ENCODE measurements around the gene PPM1N. TPM values are rescaled to one million over a fixed set of nuclear protein-coding genes. Genes with fewer than 3 reads are reported as not detected.
A peak's percentile ranks its signal among the peaks of the same experiment; 100 is the strongest.

The PPM1N gene, protein sequence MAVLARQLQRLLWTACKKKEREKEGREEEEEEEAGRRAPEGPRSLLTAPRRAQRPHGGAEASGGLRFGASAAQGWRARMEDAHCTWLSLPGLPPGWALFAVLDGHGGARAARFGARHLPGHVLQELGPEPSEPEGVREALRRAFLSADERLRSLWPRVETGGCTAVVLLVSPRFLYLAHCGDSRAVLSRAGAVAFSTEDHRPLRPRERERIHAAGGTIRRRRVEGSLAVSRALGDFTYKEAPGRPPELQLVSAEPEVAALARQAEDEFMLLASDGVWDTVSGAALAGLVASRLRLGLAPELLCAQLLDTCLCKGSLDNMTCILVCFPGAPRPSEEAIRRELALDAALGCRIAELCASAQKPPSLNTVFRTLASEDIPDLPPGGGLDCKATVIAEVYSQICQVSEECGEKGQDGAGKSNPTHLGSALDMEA
- 1 to 10 TPM in 1 of 2 donors, under 1 TPM in 1; 0.47 to 1.0 TPM for total RNA-seq
- long read RNA-seq, partial matches to known transcripts: 0 of 1 reads
- long read RNA-seq, other reads (novel, unspliced or antisense): 1 of 1 reads

DNA sequence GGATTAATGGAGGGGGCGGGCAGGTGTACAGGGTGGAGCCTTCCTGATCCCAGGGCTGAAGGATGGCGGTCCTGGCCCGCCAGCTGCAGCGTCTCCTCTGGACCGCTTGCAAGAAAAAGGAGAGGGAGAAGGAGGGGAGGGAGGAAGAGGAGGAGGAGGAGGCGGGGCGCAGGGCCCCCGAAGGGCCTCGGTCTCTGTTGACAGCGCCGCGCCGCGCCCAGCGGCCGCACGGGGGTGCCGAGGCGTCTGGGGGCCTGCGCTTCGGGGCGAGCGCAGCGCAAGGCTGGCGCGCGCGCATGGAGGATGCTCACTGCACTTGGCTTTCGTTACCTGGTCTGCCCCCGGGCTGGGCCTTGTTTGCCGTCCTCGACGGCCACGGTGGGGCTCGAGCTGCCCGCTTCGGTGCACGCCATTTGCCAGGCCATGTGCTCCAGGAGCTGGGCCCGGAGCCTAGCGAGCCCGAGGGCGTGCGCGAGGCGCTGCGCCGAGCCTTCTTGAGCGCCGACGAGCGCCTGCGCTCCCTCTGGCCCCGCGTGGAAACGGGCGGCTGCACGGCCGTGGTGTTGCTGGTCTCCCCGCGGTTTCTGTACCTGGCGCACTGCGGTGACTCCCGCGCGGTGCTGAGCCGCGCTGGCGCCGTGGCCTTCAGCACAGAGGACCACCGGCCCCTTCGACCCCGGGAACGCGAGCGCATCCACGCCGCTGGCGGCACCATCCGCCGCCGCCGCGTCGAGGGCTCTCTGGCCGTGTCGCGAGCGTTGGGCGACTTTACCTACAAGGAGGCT is at the start of gene PPM1N:
PPM1N (plus strand) TSS at position 33 of the 785 bp plus-strand sequence; CDS start at position 63, 30 bp downstream.
- ATAC-seq (peak in 1 of 2 donors; percentile 5), DNase-seq (no peak)
- intact Hi-C loops (cut with DNase I): no loop called here

DNA sequence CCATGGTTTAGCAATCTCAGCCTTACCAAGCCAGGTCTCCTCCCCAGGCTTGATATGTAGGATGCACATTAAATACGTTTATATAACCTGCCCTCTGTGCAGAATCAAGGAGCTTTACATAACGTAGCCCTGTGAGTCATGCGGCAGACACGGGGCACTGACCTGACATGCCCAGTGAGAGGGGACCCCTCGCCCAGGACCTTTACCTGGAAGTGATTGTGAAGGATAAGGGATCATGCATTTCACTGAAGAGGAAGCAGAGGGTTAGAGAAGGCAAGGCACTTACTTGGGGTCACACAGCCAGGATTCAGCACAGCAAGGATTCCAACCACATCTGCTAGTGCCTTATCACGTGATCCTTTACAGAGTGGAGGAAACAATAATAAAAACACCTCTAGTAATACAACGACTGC is 49.4 kb upstream of the PPM1N start:
- no peak for ATAC-seq
- DNase-seq: no peak
- intact Hi-C loops (cut with DNase I): no loop called here

DNA sequence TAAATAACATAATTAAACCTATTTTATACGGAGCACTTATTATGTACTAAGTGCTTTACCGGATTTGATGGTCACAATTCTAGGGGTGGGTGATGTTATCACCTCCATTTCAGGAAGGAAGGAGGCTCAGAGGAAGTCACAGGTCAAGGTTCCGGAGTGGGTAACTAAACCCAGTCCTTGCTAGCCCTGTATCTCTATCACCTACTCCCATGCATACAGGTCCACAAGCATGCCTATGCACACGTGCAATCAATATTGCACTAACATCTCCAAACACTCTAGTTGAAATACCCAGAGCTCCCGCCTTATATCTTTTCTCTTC is 48.3 kb upstream of the PPM1N start:
- intact Hi-C loops (cut with DNase I): no loop called here
- no peak for DNase-seq
- ATAC-seq: peak in 1 of 2 donors; percentile 1

DNA sequence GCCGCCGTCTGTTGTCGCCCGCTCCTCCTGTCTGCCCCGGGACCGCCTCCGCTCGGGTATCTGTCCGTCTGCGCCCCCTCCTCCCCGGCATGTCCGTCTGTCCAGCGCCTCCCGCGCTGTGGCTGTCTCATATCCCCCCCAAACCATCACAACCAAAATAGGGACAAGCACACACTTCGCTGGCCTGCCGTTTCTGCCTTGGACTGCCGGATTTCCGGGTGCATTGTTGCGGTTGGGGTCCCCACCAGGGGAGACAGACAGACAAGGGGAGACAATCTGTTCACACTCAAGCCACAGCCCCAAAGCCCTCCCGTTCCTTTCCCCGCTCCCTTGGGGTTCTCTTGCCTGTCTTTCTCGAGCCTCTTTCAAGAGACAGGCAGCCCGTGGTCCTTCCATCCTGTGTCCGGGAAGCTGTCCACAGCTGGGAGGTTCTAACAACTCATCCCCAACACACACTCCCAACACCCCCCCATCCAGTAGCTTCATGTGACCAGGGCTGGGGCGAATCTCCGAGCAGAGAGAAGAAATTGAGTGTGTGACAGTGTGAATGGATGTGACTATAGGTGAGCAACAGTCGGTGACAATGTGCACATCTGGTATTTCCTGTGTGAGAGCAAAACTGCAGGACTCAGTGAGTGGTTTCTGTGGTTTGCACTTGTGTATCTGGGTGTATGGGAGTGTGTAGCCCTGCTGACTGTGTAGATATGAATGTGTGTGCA is 47.0 kb upstream of the PPM1N start:
- intact Hi-C loops (cut with DNase I): no loop called here
- DNase-seq (no peak), ATAC-seq (peak; percentile 7 to 15)

DNA sequence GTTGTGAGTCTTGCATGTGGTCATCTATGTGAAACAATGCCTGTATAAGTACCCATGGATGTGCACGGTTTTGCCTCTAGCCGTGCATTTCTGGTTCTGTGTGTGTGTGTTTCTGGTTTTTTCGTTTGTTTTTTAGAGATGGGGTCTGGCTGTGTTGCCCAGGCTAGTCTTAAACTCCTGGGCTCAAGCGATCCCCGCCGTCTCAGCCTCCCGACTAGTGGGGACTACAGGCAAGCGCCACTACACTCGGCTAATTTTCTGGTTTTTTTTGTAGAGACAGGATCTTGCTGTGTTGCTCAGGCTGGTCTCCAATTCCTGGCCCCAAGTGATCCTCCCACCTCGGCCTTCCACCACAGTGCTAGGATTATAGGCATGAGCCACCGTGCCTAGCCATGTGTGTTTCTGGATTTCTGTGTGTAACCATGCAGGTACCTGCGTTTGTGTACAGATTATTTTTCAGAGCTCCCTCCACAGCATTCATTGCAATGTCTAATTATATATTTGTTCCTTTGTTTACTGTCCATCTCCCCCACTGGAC is 46.3 kb upstream of the PPM1N start:
- DNase-seq: no peak
- no peak for ATAC-seq
- intact Hi-C loops (cut with DNase I): no loop called here

DNA sequence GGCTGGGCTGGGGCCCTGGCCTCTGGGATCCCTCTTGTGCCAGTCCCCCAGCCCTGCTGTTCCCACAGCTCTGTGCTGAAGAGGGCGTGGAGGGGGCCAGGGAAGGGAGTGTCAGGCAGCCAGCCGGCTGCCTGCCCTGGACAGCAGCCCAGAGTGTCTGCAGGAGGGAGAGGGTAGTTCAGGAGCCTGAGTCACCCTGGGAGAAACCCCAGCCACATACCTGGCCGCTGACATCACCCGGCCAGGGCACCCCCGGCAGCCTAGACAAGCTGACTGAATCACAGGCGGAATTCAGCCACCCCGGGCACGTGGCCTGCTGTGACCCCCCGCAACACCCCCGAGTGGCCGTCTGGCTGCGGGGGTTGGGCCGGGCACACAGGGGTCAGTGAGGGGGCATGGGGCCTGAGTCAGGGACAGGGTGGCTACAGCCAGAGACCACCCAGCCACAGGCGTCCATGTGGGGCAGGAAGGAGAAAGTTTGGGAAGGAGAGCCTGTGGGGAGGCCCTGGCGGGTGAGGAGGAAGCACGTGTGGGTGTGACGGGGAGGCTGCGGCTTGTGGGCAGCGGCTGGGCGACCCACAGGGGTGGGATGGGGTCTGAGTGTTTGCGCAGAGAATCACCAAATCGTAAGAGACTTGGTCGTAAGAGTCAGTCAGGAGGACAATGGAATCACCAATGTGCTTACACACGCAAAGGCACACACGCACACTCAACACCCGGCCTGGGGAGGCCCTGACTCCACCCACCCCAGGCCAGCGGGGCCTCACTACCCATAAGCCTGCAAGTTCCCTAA is 42.3 kb upstream of the PPM1N start:
- peak; percentile 90 to 93 for ATAC-seq

DNA sequence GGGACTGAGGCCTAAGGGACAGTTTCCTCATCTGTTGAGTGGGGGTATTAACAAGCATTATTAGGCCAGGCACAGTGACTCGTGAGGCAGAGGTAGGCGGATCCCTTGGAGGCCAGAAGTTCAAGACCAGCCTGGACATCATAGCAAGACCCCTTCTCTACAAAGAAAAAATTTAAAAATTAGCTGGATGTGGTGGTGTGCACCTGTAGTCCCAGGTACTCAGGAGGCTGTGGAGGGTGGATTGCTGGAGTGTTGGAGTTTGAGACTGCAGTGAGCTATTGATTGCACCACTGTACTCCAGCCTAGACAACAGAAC is 41.8 kb upstream of the PPM1N start:
- intact Hi-C loops (cut with DNase I): no loop called here
- DNase-seq (no peak), ATAC-seq (no peak)

More for the DNA sequence above, 42.3 kb upstream of the PPM1N start:
- intact Hi-C loops (cut with DNase I): no loop called here
- DNase-seq: peak; percentile 92

DNA sequence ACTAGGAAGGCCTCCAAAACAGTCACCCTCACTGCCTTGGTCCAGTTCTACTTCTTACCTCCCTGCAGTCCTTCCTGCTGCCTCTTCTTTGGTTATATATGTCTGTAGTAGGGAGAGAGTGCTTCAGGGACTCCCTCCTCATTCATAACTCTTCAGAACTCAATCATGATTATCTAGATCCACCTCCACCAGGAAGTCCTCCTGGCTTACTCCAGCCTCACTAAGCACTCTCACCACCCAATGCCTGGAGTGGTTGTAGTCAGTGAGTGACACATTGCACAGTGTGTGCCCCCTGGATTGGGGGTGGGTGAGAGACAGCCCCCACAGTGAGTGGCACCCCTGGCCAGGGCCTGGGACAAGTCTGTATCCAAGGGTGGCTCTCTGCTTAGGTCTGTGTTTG is 40.5 kb upstream of the PPM1N start:
- DNase-seq (no peak), ATAC-seq (no peak)
- intact Hi-C loops (cut with DNase I): no loop called here

DNA sequence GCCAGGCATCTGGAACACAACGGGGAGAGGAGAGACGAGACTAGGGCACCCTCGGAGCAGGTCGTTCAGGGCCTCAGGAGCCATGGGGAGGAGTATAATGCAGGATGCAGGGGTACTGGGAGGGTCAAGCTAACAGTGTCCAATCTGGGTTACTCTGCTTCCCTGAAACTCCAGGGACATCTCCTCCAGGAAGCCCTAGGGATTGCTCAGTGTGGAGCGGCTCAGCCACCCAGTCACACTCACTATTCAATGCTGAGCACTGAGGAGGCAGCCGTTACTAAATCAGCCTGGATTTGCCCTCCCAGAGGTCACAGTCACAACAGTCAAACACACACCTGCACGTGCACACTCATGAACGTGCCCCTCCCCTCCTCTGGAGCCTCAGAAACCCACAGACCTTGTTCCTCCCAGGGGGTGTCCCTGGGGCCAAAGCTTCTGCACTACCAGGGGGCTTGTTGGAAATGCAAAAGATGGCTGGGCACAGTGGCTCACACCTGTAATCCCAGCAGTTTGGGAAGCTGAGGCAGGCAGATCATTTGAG is 37.4 kb upstream of the PPM1N start:
- intact Hi-C loops (cut with DNase I): no loop called here
- ATAC-seq (no peak), DNase-seq (no peak)

DNA sequence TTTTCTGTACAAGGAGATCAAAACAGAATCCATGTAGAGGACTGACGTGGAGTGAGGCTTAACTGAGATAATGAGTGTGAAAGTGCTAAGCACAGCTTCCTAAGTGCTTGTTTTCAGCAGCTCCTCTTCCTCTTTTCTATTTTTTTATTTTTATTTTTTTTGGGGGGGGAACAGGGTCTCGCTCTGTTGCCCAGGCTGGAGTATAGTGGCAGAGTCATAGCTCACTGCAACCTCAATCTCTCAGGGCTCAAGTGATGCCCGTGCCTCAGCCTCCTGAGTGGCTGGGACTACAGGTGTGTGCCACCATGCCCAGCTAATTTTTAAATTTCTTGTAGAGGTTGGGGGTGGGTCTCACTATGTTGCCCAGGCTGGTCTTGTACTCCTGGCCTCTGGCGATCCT is 36.1 kb upstream of the PPM1N start:
- no peak for DNase-seq
- ATAC-seq: no peak
- intact Hi-C loops (cut with DNase I): no loop called here

DNA sequence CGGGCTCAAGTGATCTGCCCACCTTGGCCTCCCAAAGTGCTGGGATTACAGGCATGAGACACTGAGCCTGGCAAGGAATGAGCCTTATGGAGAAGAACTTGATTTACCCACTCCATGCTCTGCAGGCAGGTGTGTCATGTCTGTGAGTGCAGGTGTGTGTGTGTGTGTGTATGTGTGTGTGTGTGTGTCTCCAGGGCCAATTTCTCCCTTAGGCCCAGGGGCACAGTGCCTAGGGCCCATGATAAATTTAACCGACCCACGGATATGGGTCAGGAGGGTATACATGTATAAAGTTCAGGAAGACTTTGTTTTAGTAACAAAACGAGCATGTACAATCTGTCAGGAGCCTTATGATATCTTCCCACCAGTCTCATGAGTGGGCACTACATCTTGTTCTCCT is 35.0 kb upstream of the PPM1N start:
- DNase-seq: no peak
- ATAC-seq: no peak

DNA sequence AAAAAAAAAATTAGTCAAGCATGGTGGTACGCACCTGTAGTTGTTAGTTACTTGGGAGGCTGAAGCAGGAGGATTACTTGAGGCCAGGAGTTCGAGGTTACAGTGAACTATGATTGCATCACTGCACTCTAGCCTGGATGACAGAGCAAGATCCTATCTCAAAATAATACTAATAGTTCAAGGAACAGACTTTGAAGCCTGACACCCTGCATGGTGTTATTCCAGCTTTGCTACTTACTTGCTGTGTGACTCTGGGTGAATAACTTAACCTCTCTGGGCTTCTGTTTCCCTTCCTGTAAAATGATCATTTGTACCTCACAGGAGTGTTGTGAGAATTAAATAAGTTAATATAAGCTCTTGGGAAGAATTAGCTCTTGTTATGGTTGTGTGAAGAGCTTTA is 34.0 kb upstream of the PPM1N start:
- intact Hi-C loops (cut with DNase I): no loop called here
- ATAC-seq (no peak), DNase-seq (no peak)

More for the DNA sequence above, 35.0 kb upstream of the PPM1N start:
- intact Hi-C loops (cut with DNase I): no loop called here

DNA sequence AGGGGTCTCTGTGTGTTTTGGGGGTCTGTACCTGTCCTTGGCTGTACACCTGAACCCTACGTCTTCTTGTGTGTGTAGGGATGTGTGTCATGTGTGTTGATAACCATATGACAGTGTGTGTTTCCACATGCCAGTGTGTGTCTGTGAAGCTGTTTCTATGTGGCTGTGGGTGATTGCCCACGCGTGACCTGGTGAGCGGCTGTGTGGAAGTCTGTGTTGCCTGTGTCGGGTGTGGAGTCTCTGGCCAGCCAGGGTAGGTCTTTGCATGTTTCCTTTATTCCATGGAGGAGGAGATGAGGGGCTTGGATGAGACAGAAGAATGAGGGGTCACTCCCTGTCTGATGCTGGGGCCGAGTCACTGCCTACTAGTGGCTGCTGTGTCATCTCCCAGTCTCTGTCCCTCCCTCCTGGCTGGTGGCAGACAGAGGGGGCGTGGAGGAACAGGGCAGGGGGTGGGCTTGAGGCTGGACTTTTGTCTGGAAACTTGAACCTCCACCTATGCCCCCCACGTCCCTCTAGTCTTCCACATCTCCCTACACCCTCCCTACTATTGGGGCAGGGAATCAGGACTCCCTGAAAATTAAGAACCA is 33.3 kb upstream of the PPM1N start:
- intact Hi-C loops (cut with DNase I): no loop called here
- no peak for ATAC-seq
- DNase-seq: no peak

DNA sequence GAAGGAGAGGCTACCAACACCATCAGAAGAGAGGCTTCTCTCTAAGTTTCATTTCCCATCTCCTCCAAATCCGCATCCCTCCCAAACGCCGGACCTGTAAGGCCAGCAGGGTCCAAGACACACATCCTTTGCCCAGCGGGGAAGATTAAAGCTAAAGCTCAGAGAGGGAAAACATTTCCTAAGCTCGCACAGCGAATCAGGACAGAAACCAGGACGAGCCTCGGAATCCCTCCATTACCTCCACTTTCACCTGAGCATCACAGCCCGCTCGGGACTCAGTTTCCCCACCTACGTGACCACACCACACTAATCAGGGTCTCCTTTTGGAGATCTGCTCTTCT is 31.2 kb upstream of the PPM1N start:
- intact Hi-C loops (cut with DNase I): no loop called here
- DNase-seq: no peak
- ATAC-seq: no peak

DNA sequence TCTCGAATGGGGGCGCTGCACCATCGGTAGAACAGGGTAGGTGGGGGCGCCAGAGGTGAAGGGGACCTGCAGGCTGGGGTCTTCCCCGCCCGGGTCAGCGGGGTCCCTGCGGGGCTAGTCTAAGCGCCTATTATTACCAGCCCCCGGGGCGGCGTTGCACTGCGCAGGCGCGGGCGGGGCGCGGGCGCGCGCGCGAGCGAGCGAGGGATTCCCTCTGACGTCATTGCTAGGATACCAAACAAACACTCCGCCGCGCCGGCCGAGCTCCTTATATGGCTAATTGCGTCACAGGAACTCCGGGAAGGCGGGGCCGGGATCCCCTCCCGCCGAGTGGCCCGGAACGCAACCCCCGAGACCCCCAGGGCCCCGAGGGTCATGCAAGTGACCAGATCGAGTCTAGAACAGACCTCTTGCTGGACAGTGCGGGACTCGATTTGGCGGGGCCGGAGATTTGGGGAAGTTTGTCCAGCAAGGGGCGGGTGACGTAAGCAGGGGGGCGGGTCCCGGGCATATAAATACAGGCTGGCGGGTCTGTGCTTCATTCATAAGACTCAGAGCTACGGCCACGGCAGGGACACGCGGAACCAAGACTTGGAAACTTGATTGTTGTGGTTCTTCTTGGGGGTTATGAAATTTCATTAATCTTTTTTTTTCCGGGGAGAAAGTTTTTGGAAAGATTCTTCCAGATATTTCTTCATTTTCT is 30.6 kb upstream of the PPM1N start, which contains the start of gene FOSB:
FOSB (plus strand) TSS at position 541 of the 703 bp plus-strand sequence. CDS start 591 bp downstream, outside the sequence.
- ATAC-seq (peak; percentile 52 to 56), DNase-seq (peak; percentile 96)
- intact Hi-C loops (cut with DNase I): no loop called here

DNA sequence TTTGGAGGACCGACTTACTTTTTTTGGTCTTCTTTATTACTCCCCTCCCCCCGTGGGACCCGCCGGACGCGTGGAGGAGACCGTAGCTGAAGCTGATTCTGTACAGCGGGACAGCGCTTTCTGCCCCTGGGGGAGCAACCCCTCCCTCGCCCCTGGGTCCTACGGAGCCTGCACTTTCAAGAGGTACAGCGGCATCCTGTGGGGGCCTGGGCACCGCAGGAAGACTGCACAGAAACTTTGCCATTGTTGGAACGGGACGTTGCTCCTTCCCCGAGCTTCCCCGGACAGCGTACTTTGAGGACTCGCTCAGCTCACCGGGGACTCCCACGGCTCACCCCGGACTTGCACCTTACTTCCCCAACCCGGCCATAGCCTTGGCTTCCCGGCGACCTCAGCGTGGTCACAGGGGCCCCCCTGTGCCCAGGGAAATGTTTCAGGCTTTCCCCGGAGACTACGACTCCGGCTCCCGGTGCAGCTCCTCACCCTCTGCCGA is 30.0 kb upstream of the PPM1N start:
- ATAC-seq (no peak), DNase-seq (no peak)
- intact Hi-C loops (cut with DNase I): no loop called here

DNA sequence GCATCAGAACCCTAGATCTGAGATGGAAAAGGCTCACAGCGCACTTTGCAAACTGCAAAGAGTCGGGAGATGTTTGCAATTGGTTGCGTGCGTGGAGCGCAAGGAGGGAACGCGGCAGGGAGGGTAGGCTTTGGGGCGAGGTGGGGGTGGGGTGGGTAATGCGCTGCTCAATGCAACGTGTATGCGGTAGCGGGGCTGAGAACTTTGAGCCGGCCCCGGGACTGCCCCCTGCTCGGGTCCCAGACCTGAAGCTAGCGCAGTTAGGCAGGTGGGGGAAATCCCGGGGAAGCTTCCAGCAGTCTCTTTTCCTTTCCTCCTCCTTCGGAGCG is 29.5 kb upstream of the PPM1N start:
- ATAC-seq (peak; percentile 1 to 14), DNase-seq (no peak)
- intact Hi-C loops (cut with DNase I): no loop called here

Data from left cardiac atrium (tissue), 4 donors.